Ascending aorta (tissue), 2 donors: ENCODE results near the gene SLC26A4. TPM values are rescaled to one million over a fixed set of nuclear protein-coding genes. Genes with fewer than 3 reads are reported as not detected.

Source experiments
- DNase-seq, 2 donors: peaks; one replicate each; pipeline ENCODE4 v3.0.0-alpha.2; 2019; ENCODE audit warnings: low spot score in 2 of 2
- H3K27ac ChIP-seq, 2 donors: fragments of 200-600 bp; sonication (generic); one replicate each; pipeline ENCODE4 v1.5.1; 2016 to 2017; ENCODE audit warnings: mild to moderate bottlenecking in 1 of 2
- H3K27me3 ChIP-seq: fragments of 200-600 bp; sonication (generic); one replicate; pipeline ENCODE4 v1.5.1; 2017
- H3K36me3 ChIP-seq, 2 donors: fragments of 200-600 bp; sonication (generic); one replicate each; pipeline ENCODE4 v1.5.1; 2016
- H3K4me1 ChIP-seq, 2 donors: fragments of 200-600 bp; sonication (generic); one replicate each; pipeline ENCODE4 v1.5.1; 2016 to 2017; ENCODE audit warnings: mild to moderate bottlenecking in 1 of 2
- H3K4me3 ChIP-seq, 2 donors: fragments of 200-600 bp; sonication (generic); one replicate each; pipeline ENCODE4 v1.5.1; 2016 to 2017; ENCODE audit warnings: mild to moderate bottlenecking in 1 of 2
- H3K9me3 ChIP-seq, 2 donors: fragments of 200-600 bp; sonication (generic); one replicate each; pipeline ENCODE4 v1.5.1; 2016
- intact Hi-C: fragments of 100-400 bp; cut with DNase I; formaldehyde crosslinking; loops from one replicate; pipeline ENCODE4 v1.15.1; 2023
- total RNA-seq: library from RNA; depleted of rRNA; stranded (reverse); fragments of >200 nt; gene quantifications from one replicate; pipeline ENCODE4 v1.1.0, GENCODE V29; 2016
- TF ChIP-seq, protein P1 (sequence below), 3 experiments: fragments of 200-600 bp in 2 of 3; fragments of 450-650 bp in 1 of 3; sonication (generic) in 2 of 3; IDR thresholded peaks; one replicate each; pipeline ENCODE4 v1.5.1; 2016 to 2019; ENCODE audit warnings: antibody characterized with exemption in 3 of 3, mild to moderate bottlenecking in 1 of 3, moderate library complexity in 1 of 3

Gene SLC26A4
- total RNA-seq, 1 donor from 2014 or later = 4.7 TPM

DNA sequence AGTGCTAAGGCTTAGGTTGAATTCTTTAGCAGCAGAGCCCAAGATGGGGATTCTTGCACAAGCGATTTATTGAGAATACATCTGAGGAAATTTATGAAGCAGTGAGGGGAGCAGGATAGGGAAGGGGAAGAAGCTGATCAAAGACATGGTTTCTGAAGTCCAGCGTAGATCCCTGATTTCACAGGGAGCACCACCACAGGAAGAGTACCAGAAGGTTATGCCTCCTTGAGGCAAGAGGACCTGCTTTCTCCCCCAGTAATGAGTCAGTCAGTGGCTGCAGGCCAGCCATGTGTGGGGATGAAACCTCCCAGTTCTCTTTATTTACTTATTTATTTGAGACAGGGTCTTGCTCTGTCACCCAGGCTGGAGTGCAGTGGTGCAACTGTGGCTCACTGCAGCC is 48.3 kb downstream of the SLC26A4 start:
- intact Hi-C loops = no loop called here
- no peak overlapping the region for H3K4me3 ChIP-seq
- H3K27ac ChIP-seq = no peak overlapping the region
- no peak for DNase-seq
- no peaks in the 10 kb centered on the region for H3K4me1 ChIP-seq
- no peaks in the 10 kb centered on the region for H3K9me3 ChIP-seq
- H3K36me3 ChIP-seq = no peaks in the 10 kb centered on the region
- TF ChIP-seq, protein P1, sequence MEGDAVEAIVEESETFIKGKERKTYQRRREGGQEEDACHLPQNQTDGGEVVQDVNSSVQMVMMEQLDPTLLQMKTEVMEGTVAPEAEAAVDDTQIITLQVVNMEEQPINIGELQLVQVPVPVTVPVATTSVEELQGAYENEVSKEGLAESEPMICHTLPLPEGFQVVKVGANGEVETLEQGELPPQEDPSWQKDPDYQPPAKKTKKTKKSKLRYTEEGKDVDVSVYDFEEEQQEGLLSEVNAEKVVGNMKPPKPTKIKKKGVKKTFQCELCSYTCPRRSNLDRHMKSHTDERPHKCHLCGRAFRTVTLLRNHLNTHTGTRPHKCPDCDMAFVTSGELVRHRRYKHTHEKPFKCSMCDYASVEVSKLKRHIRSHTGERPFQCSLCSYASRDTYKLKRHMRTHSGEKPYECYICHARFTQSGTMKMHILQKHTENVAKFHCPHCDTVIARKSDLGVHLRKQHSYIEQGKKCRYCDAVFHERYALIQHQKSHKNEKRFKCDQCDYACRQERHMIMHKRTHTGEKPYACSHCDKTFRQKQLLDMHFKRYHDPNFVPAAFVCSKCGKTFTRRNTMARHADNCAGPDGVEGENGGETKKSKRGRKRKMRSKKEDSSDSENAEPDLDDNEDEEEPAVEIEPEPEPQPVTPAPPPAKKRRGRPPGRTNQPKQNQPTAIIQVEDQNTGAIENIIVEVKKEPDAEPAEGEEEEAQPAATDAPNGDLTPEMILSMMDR (IDR thresholded peaks at IDR 0.05) = no peak
- no peaks in the 10 kb centered on the region for H3K27me3 ChIP-seq

DNA sequence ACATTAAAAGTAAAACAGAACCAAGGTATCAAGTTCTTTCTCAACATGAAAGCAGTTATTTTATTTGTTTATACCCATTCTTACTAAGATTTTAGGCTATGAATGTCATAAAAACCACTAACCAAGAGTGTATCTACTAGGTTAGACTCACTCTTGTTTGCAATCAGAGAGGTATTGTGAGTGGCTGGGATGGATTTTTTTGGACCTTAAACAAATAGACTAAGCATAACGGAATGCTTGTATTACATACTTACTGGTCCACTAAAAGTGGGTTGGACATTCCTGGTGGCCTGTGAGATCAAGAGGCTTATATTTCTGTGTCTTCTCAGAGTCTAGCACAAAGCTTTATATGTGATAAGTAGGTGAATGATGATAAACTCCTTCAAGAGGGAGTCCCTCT is 50.7 kb downstream of the SLC26A4 start:
- DNase-seq = no peak
- Histone ChIP-seq H3K4me3 (no peak overlapping the region), H3K27me3 (no peaks in the 10 kb centered on the region), H3K36me3 (no peaks in the 10 kb centered on the region), H3K4me1 (no peaks in the 10 kb centered on the region), H3K9me3 (no peaks in the 10 kb centered on the region), H3K27ac (no peak overlapping the region)
- intact Hi-C loops = no loop called here
- TF ChIP-seq, protein P1 (IDR thresholded peaks at IDR 0.05) = no peak

DNA sequence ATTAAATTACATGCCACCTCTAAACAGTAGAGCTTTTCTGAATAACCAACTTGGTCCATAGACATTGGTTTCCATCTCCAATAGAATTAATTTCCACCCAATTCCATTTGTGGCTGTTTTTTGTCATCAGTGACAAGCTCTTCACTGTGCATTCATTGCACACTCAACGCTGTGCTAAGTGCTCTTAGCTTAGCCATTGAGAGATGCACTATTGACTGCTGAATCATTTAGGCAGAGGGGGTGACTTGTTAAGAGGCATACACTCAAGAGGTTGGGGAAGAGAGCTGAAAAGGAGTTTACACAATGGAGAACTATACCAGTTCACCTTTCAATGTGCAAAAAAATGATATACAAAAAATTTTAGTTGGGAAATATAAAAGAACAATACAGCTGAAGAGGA is 51.4 kb downstream of the SLC26A4 start:
- intact Hi-C loops = no loop called here
- no peaks in the 10 kb centered on the region for H3K4me1 ChIP-seq

DNA sequence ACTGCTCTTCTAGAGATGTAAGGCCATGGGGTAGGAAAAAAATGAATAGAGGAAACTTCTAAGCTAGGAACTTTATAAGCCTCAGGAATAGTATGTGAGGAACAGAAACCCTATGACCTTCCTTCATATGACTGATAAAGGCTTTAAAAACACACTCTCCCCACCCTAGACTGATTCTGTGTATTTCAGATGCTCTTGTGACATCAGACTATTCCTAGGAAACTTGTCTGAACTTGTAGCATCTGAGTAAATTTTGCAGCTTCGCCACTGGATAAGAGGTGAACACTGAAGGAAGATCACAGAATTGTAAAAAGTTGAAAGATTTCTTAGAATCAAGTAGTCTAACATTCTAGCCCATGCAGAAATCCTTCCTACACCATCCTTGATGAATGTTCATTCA is 52.3 kb downstream of the SLC26A4 start:
- no peaks in the 10 kb centered on the region for H3K4me1 ChIP-seq
- no peaks in the 10 kb centered on the region for H3K36me3 ChIP-seq
- no peak overlapping the region for H3K4me3 ChIP-seq
- no peaks in the 10 kb centered on the region for H3K27me3 ChIP-seq
- H3K27ac ChIP-seq = no peak overlapping the region
- H3K9me3 ChIP-seq = no peaks in the 10 kb centered on the region
- DNase-seq = no peak
- TF ChIP-seq, protein P1 (IDR thresholded peaks at IDR 0.05) = no peak
- intact Hi-C loops = no loop called here

More for the DNA sequence above, 51.4 kb downstream of the SLC26A4 start:
- H3K4me3 ChIP-seq = no peak overlapping the region
- no peaks in the 10 kb centered on the region for H3K36me3 ChIP-seq
- H3K9me3 ChIP-seq = no peaks in the 10 kb centered on the region
- DNase-seq = no peak
- TF ChIP-seq, protein P1 (IDR thresholded peaks at IDR 0.05) = no peak
- H3K27ac ChIP-seq = no peak overlapping the region
- H3K27me3 ChIP-seq = no peaks in the 10 kb centered on the region

DNA sequence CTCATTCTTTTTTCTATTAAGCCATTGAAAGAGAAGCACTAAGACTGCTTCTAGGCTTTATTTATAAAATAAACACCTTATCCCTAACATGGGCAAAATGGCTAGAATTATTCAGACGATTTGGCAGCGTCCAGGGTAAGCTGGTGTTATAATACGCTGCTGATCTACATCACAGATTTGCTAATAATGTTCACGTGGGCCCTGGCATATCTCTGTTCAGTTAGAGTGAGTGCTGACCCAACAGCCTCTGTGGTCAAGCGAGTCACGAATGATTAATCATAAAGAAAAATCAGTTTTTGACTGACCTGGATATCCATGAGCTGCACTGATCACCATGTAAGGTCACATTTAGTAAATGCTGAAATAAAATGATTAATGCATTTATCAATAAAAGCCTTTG is 54.9 kb downstream of the SLC26A4 start:
- Histone ChIP-seq H3K36me3 (no peaks in the 10 kb centered on the region), H3K9me3 (no peaks in the 10 kb centered on the region), H3K27ac (no peak overlapping the region), H3K4me1 (no peaks in the 10 kb centered on the region), H3K27me3 (no peaks in the 10 kb centered on the region), H3K4me3 (no peak overlapping the region)
- no peak for DNase-seq
- intact Hi-C loops = no loop called here
- TF ChIP-seq, protein P1 (IDR thresholded peaks at IDR 0.05) = no peak
